ENCODE data around the gene GANAB. TPM values are rescaled to one million over a fixed set of nuclear protein-coding genes. Genes with fewer than 3 reads are reported as not detected.
A peak's percentile ranks its signal among the peaks of the same experiment; 100 is the strongest.
"Not testable (repeated sequence)": the region's sequence is repeated elsewhere in the genome, so short reads cannot be mapped to it uniquely, and the experiment has no call there.

Gene GANAB
- total and polyA plus RNA-seq, 2 donors (not counting 1 experiment from before 2014, with no cell fraction given), result 279 to 328 TPM

DNA sequence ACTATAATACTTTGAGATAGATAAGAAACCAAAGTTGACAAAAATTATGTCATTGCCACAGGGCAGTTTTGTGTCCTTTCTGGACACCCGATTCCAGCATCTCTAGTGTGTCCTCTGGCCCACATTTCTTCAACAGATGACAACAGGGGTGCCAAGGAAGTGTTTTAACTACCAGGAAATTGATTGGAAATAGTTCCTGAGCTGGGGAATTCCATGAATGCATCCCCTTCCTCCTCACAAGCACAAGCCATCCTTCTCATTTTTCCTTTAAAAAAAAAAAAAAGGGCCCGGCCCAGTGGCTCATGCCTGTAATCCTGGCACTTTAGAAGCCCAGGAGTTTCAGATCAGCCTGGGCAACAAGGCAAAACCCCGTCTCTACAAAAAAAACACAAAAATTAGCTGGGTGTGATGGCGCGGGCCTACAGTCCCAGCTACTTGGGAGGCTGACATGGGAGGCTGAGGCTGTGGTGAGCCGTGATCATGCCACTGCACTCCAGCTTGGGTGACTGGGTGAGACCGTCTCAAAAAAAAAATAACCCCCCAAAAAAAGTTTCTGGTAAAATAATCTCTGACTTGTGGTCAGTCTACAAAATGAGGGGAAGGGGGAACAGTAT, 23.8 kb downstream of the GANAB start:
- Histone ChIP-seq H3K9me3 (ENCODE audit: control insufficient read depth, insufficient read depth, low read depth, low read length) (no peaks in the 10 kb centered on the region), H3K9ac (ENCODE audit: insufficient read depth, low read length) (no peak overlapping the region), H3K4me3 (replicated peaks in 1 of 4; ENCODE audit: control extremely low read depth in 1 of 4, insufficient read depth in 1 of 4, low read depth in 3 of 4, low read length in 4 of 4) (peak overlapping the region in 2 of 4 experiments; percentile 37 to 84), H3K4me1 (ENCODE audit: control insufficient read depth, extremely low read depth, insufficient read depth, low read length) (peaks cover 4% of the 10 kb centered on the region), H4K20me1 (ENCODE audit: control insufficient read depth, extremely low read depth, insufficient read depth, low read length) (no peaks in the 10 kb centered on the region), H3K79me2 (ENCODE audit: control insufficient read depth, insufficient read depth, low read length) (peaks cover 4% of the 10 kb centered on the region), H3K36me3 (ENCODE audit: control insufficient read depth, insufficient read depth, low read length) (peaks cover 5% of the 10 kb centered on the region), H3K4me2 (ENCODE audit: extremely low read depth, insufficient read depth, low read length) (peak overlapping the region; percentile 36), H3K27ac (ENCODE audit: insufficient read depth, low read length) (peak overlapping the region; percentile 70), H3K27me3 (ENCODE audit: control insufficient read depth, insufficient read depth, low read length) (no peaks in the 10 kb centered on the region), H2AFZ (ENCODE audit: low read length) (no peak overlapping the region)
- no peak for DNase-seq (ENCODE audit: low read depth in 2 of 2)
- no peak for TF ChIP-seq EZH2 (IDR thresholded peaks at IDR 0.05; ENCODE audit: low read length, missing control alignments)
- TF ChIP-seq, protein P1, sequence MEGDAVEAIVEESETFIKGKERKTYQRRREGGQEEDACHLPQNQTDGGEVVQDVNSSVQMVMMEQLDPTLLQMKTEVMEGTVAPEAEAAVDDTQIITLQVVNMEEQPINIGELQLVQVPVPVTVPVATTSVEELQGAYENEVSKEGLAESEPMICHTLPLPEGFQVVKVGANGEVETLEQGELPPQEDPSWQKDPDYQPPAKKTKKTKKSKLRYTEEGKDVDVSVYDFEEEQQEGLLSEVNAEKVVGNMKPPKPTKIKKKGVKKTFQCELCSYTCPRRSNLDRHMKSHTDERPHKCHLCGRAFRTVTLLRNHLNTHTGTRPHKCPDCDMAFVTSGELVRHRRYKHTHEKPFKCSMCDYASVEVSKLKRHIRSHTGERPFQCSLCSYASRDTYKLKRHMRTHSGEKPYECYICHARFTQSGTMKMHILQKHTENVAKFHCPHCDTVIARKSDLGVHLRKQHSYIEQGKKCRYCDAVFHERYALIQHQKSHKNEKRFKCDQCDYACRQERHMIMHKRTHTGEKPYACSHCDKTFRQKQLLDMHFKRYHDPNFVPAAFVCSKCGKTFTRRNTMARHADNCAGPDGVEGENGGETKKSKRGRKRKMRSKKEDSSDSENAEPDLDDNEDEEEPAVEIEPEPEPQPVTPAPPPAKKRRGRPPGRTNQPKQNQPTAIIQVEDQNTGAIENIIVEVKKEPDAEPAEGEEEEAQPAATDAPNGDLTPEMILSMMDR (conservative IDR thresholded peaks at IDR 0.05 in 1 of 2, IDR thresholded peaks at IDR 0.05 in 1 of 2; ENCODE audit: low read depth in 1 of 2, low read length in 2 of 2), result no peak

DNA sequence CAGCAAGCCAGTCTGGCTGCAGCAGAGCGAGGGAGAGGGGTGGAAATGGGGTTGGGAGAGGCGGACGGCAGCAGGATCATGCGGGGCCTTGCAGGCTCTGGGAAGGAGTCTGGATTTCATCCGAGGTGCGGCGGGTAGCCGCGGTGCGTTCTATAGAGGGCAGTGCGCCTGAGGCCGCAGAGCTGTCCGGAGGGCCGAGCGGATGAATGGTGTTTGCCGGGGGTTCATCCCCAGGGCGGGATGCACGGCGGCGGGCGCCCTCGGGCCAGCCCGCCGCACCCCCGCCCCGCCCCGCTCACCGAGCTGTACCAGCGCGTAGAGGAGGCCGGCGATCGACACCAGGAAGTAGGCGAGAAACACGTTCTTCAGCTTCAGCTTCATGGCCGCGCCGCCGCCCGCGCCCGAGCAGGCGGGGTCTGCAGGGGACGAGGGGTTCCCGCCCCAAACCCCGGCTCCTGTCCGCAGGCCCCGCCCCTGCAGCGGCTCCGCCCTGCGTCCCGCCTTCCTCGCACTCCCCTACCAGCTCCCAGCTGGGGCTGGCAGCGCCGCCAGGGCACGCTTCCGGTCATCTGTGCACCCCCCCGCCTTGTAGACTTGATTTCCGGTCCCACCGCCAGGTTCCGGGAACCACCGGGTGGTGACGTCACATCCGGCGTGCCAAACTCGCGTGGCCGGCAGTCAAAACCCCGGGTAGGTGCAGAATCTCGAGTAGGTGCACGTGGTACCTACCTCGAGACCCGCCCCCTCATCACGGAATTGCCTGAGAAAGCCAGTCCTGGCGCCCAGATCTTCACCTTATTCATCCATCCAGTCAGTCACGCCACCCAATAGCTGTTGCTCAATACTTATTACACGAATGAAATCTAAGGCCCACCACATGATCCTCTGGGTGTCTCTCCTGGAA, 24.6 kb downstream of the GANAB start, which contains the start of gene B3GAT3:
Gene B3GAT3 (minus strand): TSS at position 420 of the 904 bp plus-strand sequence. CDS start 39 bp downstream, at position 381.
- no peaks in the 10 kb centered on the region for H3K27me3 ChIP-seq (ENCODE audit: control insufficient read depth, insufficient read depth, low read length)
- DNase-seq (ENCODE audit: low read depth in 2 of 2), result peak; percentile 98 to 99
- H3K36me3 ChIP-seq (ENCODE audit: control insufficient read depth, insufficient read depth, low read length), result peaks cover 7% of the 10 kb centered on the region
- peak within 1 kb of the TSS; percentile 84 to 95 (median 86) for H3K4me3 ChIP-seq (replicated peaks in 1 of 4; ENCODE audit: control extremely low read depth in 1 of 4, insufficient read depth in 1 of 4, low read depth in 3 of 4, low read length in 4 of 4)
- peak within 1 kb of the TSS; percentile 25 for H2AFZ ChIP-seq (ENCODE audit: low read length)
- TF ChIP-seq EZH2 (IDR thresholded peaks at IDR 0.05; ENCODE audit: low read length, missing control alignments), result no peak
- TF ChIP-seq, protein P1 (conservative IDR thresholded peaks at IDR 0.05 in 1 of 2, IDR thresholded peaks at IDR 0.05 in 1 of 2; ENCODE audit: low read depth in 1 of 2, low read length in 2 of 2), result no peak
- peak within 1 kb of the TSS; percentile 64 for H3K9ac ChIP-seq (ENCODE audit: insufficient read depth, low read length)
- peaks cover 4% of the 10 kb centered on the region for H3K79me2 ChIP-seq (ENCODE audit: control insufficient read depth, insufficient read depth, low read length)
- peaks cover 4% of the 10 kb centered on the region for H3K4me1 ChIP-seq (ENCODE audit: control insufficient read depth, extremely low read depth, insufficient read depth, low read length)
- H3K27ac ChIP-seq (ENCODE audit: insufficient read depth, low read length), result peak within 1 kb of the TSS; percentile 70
- no peaks in the 10 kb centered on the region for H4K20me1 ChIP-seq (ENCODE audit: control insufficient read depth, extremely low read depth, insufficient read depth, low read length)
- no peaks in the 10 kb centered on the region for H3K9me3 ChIP-seq (ENCODE audit: control insufficient read depth, insufficient read depth, low read depth, low read length)
- H3K4me2 ChIP-seq (ENCODE audit: extremely low read depth, insufficient read depth, low read length), result peak within 1 kb of the TSS; percentile 98

DNA sequence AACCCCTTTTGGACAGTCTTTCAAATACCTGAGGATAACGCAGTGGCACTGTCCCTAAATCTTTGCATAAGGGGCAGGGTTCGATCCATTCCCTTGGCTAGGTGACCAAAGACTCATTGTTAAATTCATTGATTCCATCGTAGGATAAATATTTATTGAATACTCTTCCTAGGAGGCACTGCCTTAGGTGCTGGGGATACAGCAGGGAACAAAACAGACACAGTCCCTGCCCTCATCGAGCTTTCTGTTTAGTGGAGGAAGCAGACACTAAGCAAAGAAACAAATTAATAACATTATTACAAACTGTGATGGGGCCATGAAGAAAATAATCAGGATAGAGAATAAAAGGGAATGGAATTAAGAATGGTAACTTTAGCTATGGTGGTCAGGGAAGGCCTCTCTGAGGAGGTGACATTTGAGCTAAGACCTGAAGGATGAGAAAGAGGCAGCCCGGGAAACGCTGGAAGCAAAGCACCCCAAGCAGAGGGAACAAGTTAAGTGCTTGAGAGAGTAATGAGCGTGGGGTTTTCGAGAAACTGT, 25.3 kb downstream of the GANAB start:
- Histone ChIP-seq H3K9ac (ENCODE audit: insufficient read depth, low read length) (peak overlapping the region; percentile 64), H2AFZ (ENCODE audit: low read length) (peak overlapping the region; percentile 25), H3K4me3 (replicated peaks in 1 of 4; ENCODE audit: control extremely low read depth in 1 of 4, insufficient read depth in 1 of 4, low read depth in 3 of 4, low read length in 4 of 4) (peak overlapping the region; percentile 84 to 95 (median 86)), H3K27me3 (ENCODE audit: control insufficient read depth, insufficient read depth, low read length) (no peaks in the 10 kb centered on the region), H3K36me3 (ENCODE audit: control insufficient read depth, insufficient read depth, low read length) (peaks cover 8% of the 10 kb centered on the region), H3K4me2 (ENCODE audit: extremely low read depth, insufficient read depth, low read length) (peak overlapping the region; percentile 98), H3K27ac (ENCODE audit: insufficient read depth, low read length) (peak overlapping the region; percentile 70), H4K20me1 (ENCODE audit: control insufficient read depth, extremely low read depth, insufficient read depth, low read length) (no peaks in the 10 kb centered on the region), H3K79me2 (ENCODE audit: control insufficient read depth, insufficient read depth, low read length) (peaks cover 4% of the 10 kb centered on the region), H3K4me1 (ENCODE audit: control insufficient read depth, extremely low read depth, insufficient read depth, low read length) (peaks cover 4% of the 10 kb centered on the region), H3K9me3 (ENCODE audit: control insufficient read depth, insufficient read depth, low read depth, low read length) (no peaks in the 10 kb centered on the region)
- DNase-seq (ENCODE audit: low read depth in 2 of 2), result no peak
- TF ChIP-seq EZH2 (IDR thresholded peaks at IDR 0.05; ENCODE audit: low read length, missing control alignments), result no peak
- TF ChIP-seq, protein P1 (conservative IDR thresholded peaks at IDR 0.05 in 1 of 2, IDR thresholded peaks at IDR 0.05 in 1 of 2; ENCODE audit: low read depth in 1 of 2, low read length in 2 of 2), result no peak

GRCh38 chr11:62616957-62617356, 29.5 kb downstream of the GANAB start:
- not testable (repeated sequence) for H4K20me1 ChIP-seq (ENCODE audit: control insufficient read depth, extremely low read depth, insufficient read depth, low read length); DNase-seq (ENCODE audit: low read depth in 2 of 2); H3K4me2 ChIP-seq (ENCODE audit: extremely low read depth, insufficient read depth, low read length)

More at GRCh38 chr11:62616957-62617356, 29.5 kb downstream of the GANAB start:
- not testable (repeated sequence) for H2AFZ ChIP-seq (ENCODE audit: low read length); H3K79me2 ChIP-seq (ENCODE audit: control insufficient read depth, insufficient read depth, low read length); H3K4me3 ChIP-seq (replicated peaks in 1 of 4; ENCODE audit: control extremely low read depth in 1 of 4, insufficient read depth in 1 of 4, low read depth in 3 of 4, low read length in 4 of 4); H3K27me3 ChIP-seq (ENCODE audit: control insufficient read depth, insufficient read depth, low read length); H3K4me1 ChIP-seq (ENCODE audit: control insufficient read depth, extremely low read depth, insufficient read depth, low read length); H3K9me3 ChIP-seq (ENCODE audit: control insufficient read depth, insufficient read depth, low read depth, low read length); H3K27ac ChIP-seq (ENCODE audit: insufficient read depth, low read length); H3K9ac ChIP-seq (ENCODE audit: insufficient read depth, low read length); H3K36me3 ChIP-seq (ENCODE audit: control insufficient read depth, insufficient read depth, low read length)

All from fibroblast of lung (primary cell).